ENCODE data around the gene WDR70. TPM values are rescaled to one million over a fixed set of nuclear protein-coding genes. Genes with fewer than 3 reads are reported as not detected.
"Not testable (repeated sequence)": the region's sequence is repeated elsewhere in the genome, so short reads cannot be mapped to it uniquely, and the experiment has no call there.

Gene WDR70
- 10 to 100 TPM; 36.3 to 47.0 (median 41.3) TPM for total RNA-seq
- total RNA-seq (2013): 73.1 TPM

- not testable (repeated sequence) for H3K9me3 Mint-ChIP-seq; H3K27me3 ChIP-seq (ENCODE audit: control insufficient read depth, insufficient read depth, low read length); H3K36me3 Mint-ChIP-seq; H3K27me3 Mint-ChIP-seq (ENCODE audit: low read depth in 2 of 2); H3K36me3 ChIP-seq (ENCODE audit: control insufficient read depth, insufficient read depth, low read length); H3K4me1 ChIP-seq (ENCODE audit: control insufficient read depth, insufficient read depth, low read length); H3K9me3 ChIP-seq (ENCODE audit: control insufficient read depth, insufficient read depth, low read length); H3K4me1 Mint-ChIP-seq
- intact Hi-C loops (cut with micrococcal nuclease): loop anchor here (10.0 kb wide), 1 partner anchor 1134 kb away; the partner anchor contains the start of gene NADK2
- Histone ChIP-seq H3K27ac (ENCODE audit: low read length) (peak within 1 kb of the TSS; percentile 15), H3K4me3 (ENCODE audit: low read length) (peak within 1 kb of the TSS; percentile 68)
- peak; percentile 36 for TF ChIP-seq CTCF (IDR thresholded peaks at IDR 0.05)
- peak within 1 kb of the TSS; percentile 73 to 85 for H3K27ac Mint-ChIP-seq
- under 1% methylated on average over 39 of the region's 39 CpGs for WGBS (ENCODE audit: insufficient coverage)
- DNase-seq: peak; percentile 67 to 89
- H3K4me3 Mint-ChIP-seq: peak within 1 kb of the TSS; percentile 95
- peak; percentile 97 to 99 (median 98) for ATAC-seq
Observed at GRCh38 chr5:37379100-37379628, at the start of gene WDR70. TSS of gene WDR70 (plus strand) at chr5:37379318. CDS start at chr5:37379368, 50 bp downstream.

GRCh38 chr5:37334754-37335153 lies 44.4 kb upstream of the WDR70 start:
- intact Hi-C loops (cut with micrococcal nuclease); H3K27me3 Mint-ChIP-seq (ENCODE audit: low read depth in 2 of 2); H3K27me3 ChIP-seq (ENCODE audit: control insufficient read depth, insufficient read depth, low read length); H3K27ac Mint-ChIP-seq; H3K4me1 Mint-ChIP-seq; H3K4me3 Mint-ChIP-seq; H3K9me3 ChIP-seq (ENCODE audit: control insufficient read depth, insufficient read depth, low read length); H3K9me3 Mint-ChIP-seq; H3K4me3 ChIP-seq (ENCODE audit: low read length); ATAC-seq; H3K27ac ChIP-seq (ENCODE audit: low read length); DNase-seq; H3K4me1 ChIP-seq (ENCODE audit: control insufficient read depth, insufficient read depth, low read length); H3K36me3 Mint-ChIP-seq: not testable (repeated sequence)
- H3K36me3 ChIP-seq (ENCODE audit: control insufficient read depth, insufficient read depth, low read length): peaks cover 56% of the 10 kb centered on the region
- WGBS (ENCODE audit: insufficient coverage): 97% methylated on average over 11 of the region's 12 CpGs

GRCh38 chr5:37342741-37343140 lies 36.4 kb upstream of the WDR70 start:
- H3K27me3 ChIP-seq (ENCODE audit: control insufficient read depth, insufficient read depth, low read length); ATAC-seq; H3K9me3 ChIP-seq (ENCODE audit: control insufficient read depth, insufficient read depth, low read length); H3K27ac ChIP-seq (ENCODE audit: low read length); H3K27me3 Mint-ChIP-seq (ENCODE audit: low read depth in 2 of 2); H3K9me3 Mint-ChIP-seq; H3K4me3 Mint-ChIP-seq; H3K4me1 ChIP-seq (ENCODE audit: control insufficient read depth, insufficient read depth, low read length); H3K27ac Mint-ChIP-seq; DNase-seq; H3K4me3 ChIP-seq (ENCODE audit: low read length); H3K4me1 Mint-ChIP-seq; intact Hi-C loops (cut with micrococcal nuclease); H3K36me3 Mint-ChIP-seq: not testable (repeated sequence)
- peaks cover 56% of the 10 kb centered on the region for H3K36me3 ChIP-seq (ENCODE audit: control insufficient read depth, insufficient read depth, low read length)
- WGBS (ENCODE audit: insufficient coverage): 98% methylated on average over 18 of the region's 18 CpGs

GRCh38 chr5:37355161-37355560 lies 24.0 kb upstream of the WDR70 start:
- no peaks in the 10 kb centered on the region for H3K27me3 ChIP-seq (ENCODE audit: control insufficient read depth, insufficient read depth, low read length)
- Mint-ChIP-seq H3K4me3 (no peak overlapping the region), H3K36me3 (no peaks in the 10 kb centered on the region), H3K9me3 (no peaks in the 10 kb centered on the region), H3K27me3 (ENCODE audit: low read depth in 2 of 2) (no peaks in the 10 kb centered on the region), H3K27ac (no peak overlapping the region), H3K4me1 (peaks cover 0 to 5% of the 10 kb centered on the region in 2 donors)
- no peaks in the 10 kb centered on the region for H3K4me1 ChIP-seq (ENCODE audit: control insufficient read depth, insufficient read depth, low read length)
- no peak overlapping the region for H3K27ac ChIP-seq (ENCODE audit: low read length)
- intact Hi-C loops (cut with micrococcal nuclease): no loop called here
- peaks cover 48% of the 10 kb centered on the region for H3K36me3 ChIP-seq (ENCODE audit: control insufficient read depth, insufficient read depth, low read length)
- 95% methylated on average over 5 of the region's 6 CpGs for WGBS (ENCODE audit: insufficient coverage)
- no peak overlapping the region for H3K4me3 ChIP-seq (ENCODE audit: low read length)
- TF ChIP-seq CTCF (IDR thresholded peaks at IDR 0.05): no peak
- no peaks in the 10 kb centered on the region for H3K9me3 ChIP-seq (ENCODE audit: control insufficient read depth, insufficient read depth, low read length)
- ATAC-seq: no peak
- no peak for DNase-seq
